ENCODE results near the gene IL23R.

DNA sequence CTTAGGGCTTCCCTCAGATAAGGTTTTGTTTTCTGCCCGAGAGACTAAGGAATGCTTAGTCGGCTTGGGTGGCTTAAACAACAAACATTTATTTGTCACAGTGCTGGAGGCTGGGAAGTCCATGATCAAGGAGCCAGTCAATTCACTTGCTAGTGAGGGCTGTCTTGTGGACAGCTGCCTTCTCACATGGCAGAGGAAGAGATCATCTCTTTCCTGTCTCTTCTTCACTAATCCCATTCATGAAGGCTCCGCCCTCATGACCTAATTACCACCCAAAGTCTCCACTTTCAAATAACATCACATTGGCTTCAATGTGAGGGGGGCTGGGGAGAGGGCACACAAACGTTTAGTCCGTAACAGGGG, 90.9 kb downstream of the IL23R start:
- TF ChIP-seq CTCF (IDR thresholded peaks at IDR 0.05; ENCODE audit: borderline replicate concordance, extremely low read depth, low read length, poor library complexity, severe bottlenecking) (no peak), EZH2 (IDR thresholded peaks at IDR 0.05; ENCODE audit: borderline replicate concordance, low read depth, low read length, severe bottlenecking) (no peak)
